Hepatocyte (in vitro differentiated cells): ENCODE results near the gene NFIA.

Experiments used
- CTCF ChIP-seq: fragments of 200-600 bp; sonication (generic); IDR thresholded peaks from 2 replicates; pipeline ENCODE4 v1.5.1; 2016; ENCODE audit warnings: antibody characterized with exemption, mild to moderate bottlenecking; ENCODE audit not compliant: poor library complexity
- EZH2 ChIP-seq: fragments of 200-600 bp; sonication (generic); IDR thresholded peaks from 2 replicates; pipeline ENCODE4 v1.6.1; 2016; ENCODE audit warnings: antibody characterized with exemption, mild to moderate bottlenecking, borderline replicate concordance

GRCh38 chr1:61238359-61238665 is 156.0 kb downstream of the NFIA start:
- no peak for TF ChIP-seq CTCF
- TF ChIP-seq EZH2: no peak
